OCI-LY1 (cell line): ENCODE measurements around the gene RNU7-1.

Experiments used
- H2AFZ ChIP-seq: fragments of 200-600 bp; sonication (generic), shearing (Covaris generic); 2 replicates; pipeline ENCODE4 v1.6.0; 2014; ENCODE audit warnings: antibody characterized with exemption, mild to moderate bottlenecking, low read length
- H3F3A ChIP-seq: fragments of 200-600 bp; sonication (generic), shearing (Covaris generic); 2 replicates; pipeline ENCODE4 v1.6.0; 2014; ENCODE audit warnings: mild to moderate bottlenecking, antibody characterized with exemption, low read length, moderate library complexity; ENCODE audit not compliant: insufficient read depth
- H3K27ac ChIP-seq: fragments of 200-600 bp; sonication (generic); 2 replicates; pipeline ENCODE4 v1.5.1; 2014; ENCODE audit warnings: low read length, mixed run types, mild to moderate bottlenecking, low read depth; ENCODE audit not compliant: poor library complexity, severe bottlenecking
- H3K27me3 ChIP-seq: fragments of 200-600 bp; sonication (generic); 2 replicates; pipeline ENCODE4 v1.6.0; 2014; ENCODE audit warnings: antibody characterized with exemption, mild to moderate bottlenecking, low read length, moderate library complexity; ENCODE audit not compliant: insufficient read depth
- H3K36me3 ChIP-seq: fragments of 200-600 bp; sonication (generic); 2 replicates; pipeline ENCODE4 v1.6.1; 2014; ENCODE audit warnings: mild to moderate bottlenecking, antibody characterized with exemption, low read length, moderate library complexity, mixed read lengths; ENCODE audit not compliant: insufficient read depth
- H3K4me1 ChIP-seq: fragments of 200-600 bp; sonication (generic); 2 replicates; pipeline ENCODE4 v1.5.1; 2014; ENCODE audit warnings: mild to moderate bottlenecking, low read length, moderate library complexity; ENCODE audit not compliant: insufficient read depth, severe bottlenecking
- H3K4me2 ChIP-seq: fragments of 200-600 bp; sonication (generic), shearing (Covaris generic); 2 replicates; pipeline ENCODE4 v1.6.1; 2014; ENCODE audit warnings: low read length
- H3K4me3 ChIP-seq: fragments of 200-600 bp; sonication (generic); 2 replicates; pipeline ENCODE4 v1.5.1; 2014; ENCODE audit warnings: low read length, low read depth, mild to moderate bottlenecking, mixed read lengths; ENCODE audit not compliant: poor library complexity, severe bottlenecking
- H3K79me2 ChIP-seq: fragments of 200-600 bp; shearing (Covaris generic); 2 replicates; pipeline ENCODE4 v1.6.1; 2016; ENCODE audit warnings: mixed run types, low read length, mixed read lengths; ENCODE audit not compliant: insufficient read depth
- H3K9ac ChIP-seq: fragments of 200-600 bp; sonication (generic), shearing (Covaris generic); 2 replicates; pipeline ENCODE4 v1.6.1; 2014; ENCODE audit warnings: mild to moderate bottlenecking, low read length, mixed read lengths
- H3K9me2 ChIP-seq: fragments of 200-600 bp; sonication (generic), shearing (Covaris generic); 2 replicates; pipeline ENCODE4 v1.6.1; 2014; ENCODE audit warnings: low read depth, mild to moderate bottlenecking, low read length, mixed read lengths
- H3K9me3 ChIP-seq: fragments of 200-600 bp; shearing (Covaris generic); 2 replicates; pipeline ENCODE4 v1.6.1; 2014; ENCODE audit warnings: low read length, mixed read lengths
- H4K20me1 ChIP-seq: fragments of 200-600 bp; sonication (generic), shearing (Covaris generic); 2 replicates; pipeline ENCODE4 v1.6.0; 2016; ENCODE audit warnings: mild to moderate bottlenecking, low read length; ENCODE audit not compliant: insufficient read depth
- CTCF ChIP-seq: fragments of 200-600 bp; sonication (generic), shearing (Covaris generic); IDR thresholded peaks from 2 replicates; pipeline ENCODE4 v1.5.1; 2017; ENCODE audit warnings: mild to moderate bottlenecking, antibody characterized with exemption, low read length, moderate library complexity, mixed read lengths
- EZH2 ChIP-seq: fragments of 200-600 bp; sonication (generic), shearing (Covaris generic); IDR thresholded peaks from 2 replicates; pipeline ENCODE4 v1.8.0; 2017; ENCODE audit warnings: borderline replicate concordance, mixed run types, mild to moderate bottlenecking, antibody characterized with exemption, low read length, moderate library complexity, mixed read lengths

Gene RNU7-1

GRCh38 chr12:6974180-6974579 is 30.6 kb downstream of the RNU7-1 start:
- Histone ChIP-seq H3K36me3 (peaks cover 66% of the 10 kb centered on the region), H3K9ac (no peak overlapping the region), H3K4me1 (peaks cover 15% of the 10 kb centered on the region), H3K27me3 (no peaks in the 10 kb centered on the region), H3K9me2 (no peaks in the 10 kb centered on the region), H3K27ac (no peak overlapping the region), H3K4me2 (no peak overlapping the region), H2AFZ (no peak overlapping the region), H3F3A (no peaks in the 10 kb centered on the region), H3K9me3 (no peaks in the 10 kb centered on the region), H3K4me3 (no peak overlapping the region), H4K20me1 (no peaks in the 10 kb centered on the region), H3K79me2 (peaks cover 24% of the 10 kb centered on the region)
- no peak for TF ChIP-seq CTCF
- no peak for TF ChIP-seq EZH2

- H3K9me3 ChIP-seq: no peaks in the 10 kb centered on the region
- H3K27ac ChIP-seq: no peak overlapping the region
- no peaks in the 10 kb centered on the region for H3F3A ChIP-seq
- H3K4me1 ChIP-seq: peaks cover 12% of the 10 kb centered on the region
- TF ChIP-seq EZH2: no peak
- no peak for TF ChIP-seq CTCF
- peaks cover 76% of the 10 kb centered on the region for H3K36me3 ChIP-seq
- no peaks in the 10 kb centered on the region for H3K9me2 ChIP-seq
- H3K4me2 ChIP-seq: no peak overlapping the region
- H3K79me2 ChIP-seq: peaks cover 21% of the 10 kb centered on the region
- H3K4me3 ChIP-seq: no peak overlapping the region
- no peaks in the 10 kb centered on the region for H3K27me3 ChIP-seq
- no peaks in the 10 kb centered on the region for H4K20me1 ChIP-seq
- H3K9ac ChIP-seq: no peak overlapping the region
- H2AFZ ChIP-seq: no peak overlapping the region
Measured at GRCh38 chr12:6975297-6976032, 31.8 kb downstream of the RNU7-1 start.

- H3K27me3 ChIP-seq: no peaks in the 10 kb centered on the region
- TF ChIP-seq CTCF (no peak), EZH2 (no peak)
- H4K20me1 ChIP-seq: no peaks in the 10 kb centered on the region
- H3K4me2 ChIP-seq: no peak overlapping the region
- peaks cover 91% of the 10 kb centered on the region for H3K36me3 ChIP-seq
- H3K27ac ChIP-seq: no peak overlapping the region
- no peaks in the 10 kb centered on the region for H3K9me2 ChIP-seq
- H3F3A ChIP-seq: no peaks in the 10 kb centered on the region
- H3K4me1 ChIP-seq: no peaks in the 10 kb centered on the region
- H3K79me2 ChIP-seq: peaks cover 2% of the 10 kb centered on the region
- H3K9ac ChIP-seq: no peak overlapping the region
- no peaks in the 10 kb centered on the region for H3K9me3 ChIP-seq
- no peak overlapping the region for H3K4me3 ChIP-seq
- no peak overlapping the region for H2AFZ ChIP-seq
Measured at GRCh38 chr12:6977653-6978052, 34.0 kb downstream of the RNU7-1 start.
